Sigmoid colon (tissue), 4 donors: Measurements from ENCODE around the gene HIBCH.

Experiments
- CTCF ChIP-seq, 4 experiments: fragments of 450-650 bp in 3 of 4; fragments of 200-600 bp in 1 of 4; IDR thresholded peaks; one replicate each; pipeline ENCODE4 v1.5.1; 2016 to 2019; ENCODE audit warnings: antibody characterized with exemption in 4 of 4, mild to moderate bottlenecking in 3 of 4, moderate library complexity in 2 of 4
- EP300 ChIP-seq, 4 donors: sonication (generic); formaldehyde crosslinking; IDR thresholded peaks; one replicate each; pipeline ENCODE4 v1.6.1; 2017; ENCODE audit warnings: antibody characterized with exemption in 4 of 4
- POLR2A ChIP-seq, 2 donors: fragments of 450-650 bp; IDR thresholded peaks; one replicate each; pipeline ENCODE4 v1.6.1; 2016; ENCODE audit warnings: antibody characterized with exemption in 2 of 2, mild to moderate bottlenecking in 2 of 2, moderate library complexity in 2 of 2
- POLR2AphosphoS5 ChIP-seq, 4 donors: sonication (generic); formaldehyde crosslinking; IDR thresholded peaks; one replicate each; pipeline ENCODE4 v1.6.1; 2017; ENCODE audit warnings: antibody characterized with exemption in 4 of 4

GRCh38 chr2:190184460-190184859 is 135.2 kb downstream of the HIBCH start:
- TF ChIP-seq CTCF (IDR thresholded peaks at IDR 0.05): no peak
- no peak for TF ChIP-seq POLR2A (IDR thresholded peaks at IDR 0.05)
- TF ChIP-seq POLR2AphosphoS5 (IDR thresholded peaks at IDR 0.05): no peak
- TF ChIP-seq EP300 (IDR thresholded peaks at IDR 0.05): no peak
